Fibroblast of the aortic adventitia (primary cell): ENCODE measurements around the gene FSTL1. TPM values are rescaled to one million over a fixed set of nuclear protein-coding genes. Genes with fewer than 3 reads are reported as not detected.

Source experiments
- DNase-seq: peaks from one replicate; pipeline ENCODE4 v3.0.0-alpha.2; 2010; ENCODE audit warnings: low read depth
- H3K4me3 ChIP-seq: 2 replicates; pipeline ENCODE4 v1.5.1; 2011; ENCODE audit warnings: low read depth, mild to moderate bottlenecking, control low read depth, low read length, moderate library complexity
- total RNA-seq: library from RNA; depleted of rRNA; stranded (reverse); fragments of >200 nt; gene quantifications from 2 replicates; pipeline ENCODE4 v1.2.3, GENCODE V29; 2012; ENCODE audit warnings: low replicate concordance
- TF ChIP-seq, protein P1 (sequence below): IDR thresholded peaks from 2 replicates; pipeline ENCODE4 v1.5.1; 2011; ENCODE audit warnings: mild to moderate bottlenecking, low read length, control low read depth, inconsistent platforms; ENCODE audit not compliant: insufficient read depth

The FSTL1 gene, protein sequence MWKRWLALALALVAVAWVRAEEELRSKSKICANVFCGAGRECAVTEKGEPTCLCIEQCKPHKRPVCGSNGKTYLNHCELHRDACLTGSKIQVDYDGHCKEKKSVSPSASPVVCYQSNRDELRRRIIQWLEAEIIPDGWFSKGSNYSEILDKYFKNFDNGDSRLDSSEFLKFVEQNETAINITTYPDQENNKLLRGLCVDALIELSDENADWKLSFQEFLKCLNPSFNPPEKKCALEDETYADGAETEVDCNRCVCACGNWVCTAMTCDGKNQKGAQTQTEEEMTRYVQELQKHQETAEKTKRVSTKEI
- total RNA-seq = 765 and 870 TPM in 2 replicates

- peak within 1 kb of the TSS; percentile 85 for H3K4me3 ChIP-seq
- TF ChIP-seq, protein P1, sequence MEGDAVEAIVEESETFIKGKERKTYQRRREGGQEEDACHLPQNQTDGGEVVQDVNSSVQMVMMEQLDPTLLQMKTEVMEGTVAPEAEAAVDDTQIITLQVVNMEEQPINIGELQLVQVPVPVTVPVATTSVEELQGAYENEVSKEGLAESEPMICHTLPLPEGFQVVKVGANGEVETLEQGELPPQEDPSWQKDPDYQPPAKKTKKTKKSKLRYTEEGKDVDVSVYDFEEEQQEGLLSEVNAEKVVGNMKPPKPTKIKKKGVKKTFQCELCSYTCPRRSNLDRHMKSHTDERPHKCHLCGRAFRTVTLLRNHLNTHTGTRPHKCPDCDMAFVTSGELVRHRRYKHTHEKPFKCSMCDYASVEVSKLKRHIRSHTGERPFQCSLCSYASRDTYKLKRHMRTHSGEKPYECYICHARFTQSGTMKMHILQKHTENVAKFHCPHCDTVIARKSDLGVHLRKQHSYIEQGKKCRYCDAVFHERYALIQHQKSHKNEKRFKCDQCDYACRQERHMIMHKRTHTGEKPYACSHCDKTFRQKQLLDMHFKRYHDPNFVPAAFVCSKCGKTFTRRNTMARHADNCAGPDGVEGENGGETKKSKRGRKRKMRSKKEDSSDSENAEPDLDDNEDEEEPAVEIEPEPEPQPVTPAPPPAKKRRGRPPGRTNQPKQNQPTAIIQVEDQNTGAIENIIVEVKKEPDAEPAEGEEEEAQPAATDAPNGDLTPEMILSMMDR = no peak
- DNase-seq = peak; percentile 71
Observed at GRCh38 chr3:120450600-120451271, at the start of gene FSTL1. Gene FSTL1, minus strand, starts transcription at chr3:120450992. Its CDS starts 246 bp downstream, at chr3:120450746.

DNA sequence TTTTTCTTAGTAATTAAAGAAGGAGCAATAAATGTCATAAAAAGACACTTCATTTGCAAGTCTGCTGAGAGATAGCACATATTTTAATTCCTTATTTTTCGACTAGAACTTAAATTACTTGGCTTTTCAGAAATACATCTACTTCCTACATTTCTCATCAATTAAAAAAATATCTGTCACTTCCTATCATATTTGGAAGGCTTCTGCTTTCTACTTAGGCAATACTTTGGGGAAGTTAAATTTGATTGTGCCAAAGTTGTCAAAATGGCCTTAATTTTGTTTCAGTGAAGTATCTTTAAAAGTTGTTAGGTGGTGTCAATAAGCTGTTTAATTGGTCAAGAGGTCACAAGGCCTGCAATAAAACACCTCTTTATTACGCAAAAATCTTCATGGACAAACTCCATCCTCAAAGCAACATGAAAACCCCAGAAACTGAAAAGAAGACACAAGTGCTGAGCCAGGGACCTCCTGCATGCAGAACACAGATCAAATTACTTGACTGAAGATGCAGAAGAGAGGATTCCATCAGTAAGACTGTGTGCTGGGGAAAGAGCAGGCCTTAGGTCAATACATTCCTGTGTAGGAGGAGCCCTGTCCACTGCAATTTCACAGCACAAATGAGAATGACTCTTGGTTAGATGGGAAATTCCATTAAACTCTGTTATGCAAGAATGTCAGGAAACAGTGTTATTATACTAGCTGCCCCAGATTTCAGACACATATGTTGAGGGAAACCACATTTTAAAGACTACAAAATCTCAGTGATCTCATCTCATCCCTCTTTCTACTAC is 48.0 kb upstream of the FSTL1 start:
- TF ChIP-seq, protein P1 = no peak
- DNase-seq = peak; percentile 97
- no peak overlapping the region for H3K4me3 ChIP-seq

- H3K4me3 ChIP-seq = no peak overlapping the region
- no peak for DNase-seq
- TF ChIP-seq, protein P1 = no peak
Observed at GRCh38 chr3:120497818-120498217, 47.0 kb upstream of the FSTL1 start.

DNA sequence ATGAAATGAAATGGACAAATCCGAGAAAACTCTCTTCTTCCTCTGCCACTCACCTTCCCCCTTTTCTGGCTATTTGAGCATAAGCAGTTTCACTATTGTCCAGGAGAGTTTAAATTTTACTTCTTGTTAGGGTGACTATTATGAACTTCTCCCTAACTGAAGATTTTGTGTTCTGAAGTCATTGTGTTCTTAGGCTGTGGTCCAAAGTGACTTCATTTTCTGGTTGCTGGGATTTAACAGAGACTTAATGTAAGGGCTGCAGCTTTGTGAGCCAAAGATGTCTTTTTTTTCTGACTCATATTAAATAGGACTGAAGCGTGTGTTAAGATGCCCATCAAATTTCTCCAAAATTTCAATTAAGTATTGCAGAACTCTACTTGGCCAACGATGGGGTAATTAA is 46.5 kb upstream of the FSTL1 start:
- peak overlapping the region; percentile 15 for H3K4me3 ChIP-seq

GRCh38 chr3:120496278-120497002 is 45.6 kb upstream of the FSTL1 start:
- peak; percentile 77 for DNase-seq
- no peak overlapping the region for H3K4me3 ChIP-seq
- TF ChIP-seq, protein P1 = no peak

More for the DNA sequence above, 46.5 kb upstream of the FSTL1 start:
- TF ChIP-seq, protein P1 = no peak
- peak; percentile 96 for DNase-seq

GRCh38 chr3:120495809-120496208 is 45.0 kb upstream of the FSTL1 start:
- DNase-seq = no peak
- TF ChIP-seq, protein P1 = no peak
- H3K4me3 ChIP-seq = no peak overlapping the region
